SK-MEL-5 (cell line): ENCODE measurements around the gene GALNT18. TPM values are rescaled to one million over a fixed set of nuclear protein-coding genes. Genes with fewer than 3 reads are reported as not detected.

Source experiments
- DNase-seq: peaks from one replicate; pipeline ENCODE4 v3.0.0-alpha.2; 2016; ENCODE audit warnings: low read depth, low spot score
- in situ Hi-C: cut with HindIII; loops from 2 replicates; pipeline ENCODE4 v1.10.0; 2016; ENCODE audit warnings: low sequenced_read_pairs, high pct_unique_total_duplicates, low pct_unique_long_range_greater_than_20kb
- polyA plus RNA-seq, 2 experiments: library from polyadenylated mRNA; depleted of rRNA; stranded (reverse); fragments of >200 nt; gene quantifications; 2 replicates each; pipeline ENCODE4 v1.2.3, GENCODE V29; 2015
- total RNA-seq: library from RNA; depleted of rRNA; stranded (reverse); fragments of >200 nt; shearing (Covaris generic); gene quantifications from 2 replicates; pipeline ENCODE4 v1.2.3, GENCODE V29; 2014; rRNA removed

Gene GALNT18
- 3.4 and 4.1 TPM in 2 replicates for total RNA-seq
- polyA plus RNA-seq (2015; cell fraction: cytosol; rRNA removed): 4.2 and 4.5 TPM in 2 replicates
- 0.45 and 3.4 TPM in 2 replicates for polyA plus RNA-seq (2015; cell fraction: nucleus; rRNA removed)

- in situ Hi-C loops: no loop called here
- DNase-seq: peak; percentile 90
These were observed at the start of gene GALNT18 for GRCh38 chr11:11621573-11622339. Gene GALNT18, minus strand, starts transcription at chr11:11622005.

- DNase-seq: no peak
- in situ Hi-C loops: no loop called here
These were observed 48.8 kb upstream of the GALNT18 start for GRCh38 chr11:11670574-11670973.

DNA sequence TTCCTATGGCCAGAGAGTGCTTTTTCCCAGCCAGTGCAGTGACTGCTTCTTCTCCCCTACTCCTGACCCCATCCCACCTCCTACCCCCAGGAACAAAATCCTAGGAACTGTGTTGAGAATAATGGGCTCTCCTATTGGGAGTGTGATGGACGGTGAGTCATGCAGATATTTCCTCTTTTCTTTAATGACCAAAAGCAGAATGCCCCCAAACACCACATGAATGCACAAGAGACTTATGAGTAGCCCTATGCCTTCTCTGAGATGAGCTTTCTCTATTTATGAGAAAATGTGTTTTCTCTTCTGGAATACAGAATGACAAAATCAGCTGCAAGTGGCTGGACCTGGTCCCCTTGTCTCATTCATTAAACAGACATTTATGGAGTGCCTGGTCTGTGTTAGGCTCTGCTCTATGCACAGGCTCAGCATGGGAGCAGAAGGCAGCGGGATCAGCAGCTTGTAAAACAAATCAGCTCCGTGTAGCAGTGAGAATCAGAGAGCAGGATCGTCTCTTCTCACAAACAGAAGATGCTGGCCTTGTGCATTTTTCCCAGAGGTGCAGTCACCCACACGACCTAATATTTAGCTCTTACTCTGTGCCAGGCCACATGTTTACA, 47.5 kb upstream of the GALNT18 start:
- in situ Hi-C loops: no loop called here
- no peak for DNase-seq

- in situ Hi-C loops: no loop called here
- DNase-seq: no peak
These were observed 47.0 kb upstream of the GALNT18 start for GRCh38 chr11:11668781-11669180.

- no peak for DNase-seq
- in situ Hi-C loops: no loop called here
These were observed 46.5 kb upstream of the GALNT18 start for GRCh38 chr11:11668274-11668673.

DNA sequence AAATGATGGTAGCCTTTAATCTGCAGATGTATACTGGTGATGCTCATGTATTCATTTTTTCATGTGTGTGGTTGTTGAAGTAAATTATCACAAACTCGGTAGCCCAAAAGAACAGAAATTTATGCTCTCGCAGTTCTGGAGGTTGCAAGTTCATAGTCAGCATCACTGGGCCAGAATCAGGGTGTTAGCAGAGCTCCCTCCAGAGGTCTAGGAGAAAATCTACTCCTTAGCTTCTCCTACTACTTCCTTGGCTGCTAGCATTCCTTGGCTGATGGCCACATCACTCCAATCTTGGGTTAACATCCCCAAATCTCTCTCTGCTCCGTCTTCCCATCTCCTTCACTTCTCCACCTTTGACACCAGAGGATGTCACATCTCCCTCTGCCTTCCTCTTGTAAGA, 45.3 kb upstream of the GALNT18 start:
- DNase-seq: peak; percentile 24

GRCh38 chr11:11665407-11665806, 43.6 kb upstream of the GALNT18 start:
- in situ Hi-C loops: no loop called here
- no peak for DNase-seq

More for the DNA sequence above, 45.3 kb upstream of the GALNT18 start:
- in situ Hi-C loops: no loop called here

GRCh38 chr11:11663907-11664306, 42.1 kb upstream of the GALNT18 start:
- in situ Hi-C loops: no loop called here
- no peak for DNase-seq

GRCh38 chr11:11662578-11662977, 40.8 kb upstream of the GALNT18 start:
- in situ Hi-C loops: no loop called here
- no peak for DNase-seq

GRCh38 chr11:11661326-11662040, 39.7 kb upstream of the GALNT18 start:
- in situ Hi-C loops: no loop called here

DNA sequence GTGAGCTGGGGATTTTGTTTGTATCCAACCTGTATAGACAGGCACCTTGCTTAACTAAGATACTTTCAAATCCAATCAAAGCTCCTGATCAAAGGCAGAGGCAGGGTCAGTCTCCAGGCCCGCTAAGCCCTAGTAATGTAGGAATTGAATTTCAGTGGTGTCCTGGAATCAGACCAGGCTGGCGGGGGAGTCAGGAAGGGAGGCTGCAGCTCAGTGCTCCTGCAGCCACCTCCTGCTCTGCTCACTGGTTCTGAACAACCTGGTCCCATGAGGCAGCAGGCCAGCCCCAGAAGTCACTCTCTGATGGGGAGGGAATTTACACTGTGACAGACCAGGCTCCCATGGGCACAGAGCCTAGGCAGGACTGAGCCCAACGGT, 38.5 kb upstream of the GALNT18 start:
- in situ Hi-C loops: no loop called here
- no peak for DNase-seq

More at GRCh38 chr11:11661326-11662040, 39.7 kb upstream of the GALNT18 start:
- no peak for DNase-seq

DNA sequence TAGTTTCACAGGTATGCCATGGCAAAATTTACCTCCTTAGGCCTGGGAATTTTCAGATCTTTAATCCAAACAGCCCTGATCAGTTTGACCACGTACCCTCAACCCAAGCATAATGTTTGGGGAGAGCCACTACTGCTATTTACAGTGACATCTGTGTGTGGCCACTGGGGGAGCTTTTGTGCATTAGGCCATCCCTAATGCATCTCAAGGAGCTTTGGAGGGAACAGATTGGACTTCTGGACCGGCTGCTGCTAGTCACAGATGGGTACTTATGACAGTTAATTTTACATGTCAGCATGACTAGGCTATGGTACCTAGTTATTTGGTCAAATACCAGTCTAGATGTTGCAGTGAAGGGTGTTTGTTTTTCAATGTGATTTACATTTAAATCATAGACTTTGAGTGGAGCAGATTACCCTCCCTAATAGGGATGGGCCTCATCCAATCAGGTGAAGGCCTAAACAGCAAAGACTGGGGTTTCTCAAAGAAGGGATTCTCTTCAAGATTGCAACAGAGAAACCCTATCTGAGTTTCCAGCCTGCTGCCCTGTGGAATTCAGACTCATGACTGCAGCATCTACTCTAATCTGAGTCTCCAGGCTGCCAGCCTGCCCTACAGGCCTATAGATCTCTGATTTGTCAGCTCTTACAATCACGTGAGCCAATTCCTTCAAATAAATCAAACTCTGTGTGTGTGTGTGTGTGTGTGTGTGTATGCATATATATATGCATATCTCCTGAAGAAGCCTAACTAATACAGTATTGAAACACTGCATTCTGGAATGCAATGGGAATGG, 38.0 kb upstream of the GALNT18 start:
- no peak for DNase-seq

GRCh38 chr11:11657218-11657955, 35.6 kb upstream of the GALNT18 start:
- no peak for DNase-seq
- in situ Hi-C loops: no loop called here

More for the DNA sequence above, 38.0 kb upstream of the GALNT18 start:
- in situ Hi-C loops: no loop called here

DNA sequence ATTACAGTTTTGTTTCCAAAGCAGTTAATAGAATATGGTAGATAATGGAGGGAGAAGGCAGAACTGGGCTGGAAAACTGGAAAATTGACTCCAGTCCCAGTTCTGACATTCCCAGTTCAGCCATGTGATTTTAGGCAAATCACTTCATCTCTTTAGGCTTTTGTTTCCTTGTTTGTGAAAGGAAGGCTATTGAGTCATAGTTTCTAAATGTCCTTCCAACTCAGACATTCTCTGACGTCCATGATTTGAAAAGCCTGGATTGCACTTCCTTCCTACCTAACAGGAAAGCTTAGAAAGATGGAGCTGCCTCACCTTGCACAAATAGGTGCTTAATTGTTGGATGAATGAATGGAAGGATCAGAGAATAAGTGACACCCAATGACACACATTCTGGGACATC, 19.8 kb upstream of the GALNT18 start:
- in situ Hi-C loops: no loop called here
- DNase-seq: peak; percentile 30

DNA sequence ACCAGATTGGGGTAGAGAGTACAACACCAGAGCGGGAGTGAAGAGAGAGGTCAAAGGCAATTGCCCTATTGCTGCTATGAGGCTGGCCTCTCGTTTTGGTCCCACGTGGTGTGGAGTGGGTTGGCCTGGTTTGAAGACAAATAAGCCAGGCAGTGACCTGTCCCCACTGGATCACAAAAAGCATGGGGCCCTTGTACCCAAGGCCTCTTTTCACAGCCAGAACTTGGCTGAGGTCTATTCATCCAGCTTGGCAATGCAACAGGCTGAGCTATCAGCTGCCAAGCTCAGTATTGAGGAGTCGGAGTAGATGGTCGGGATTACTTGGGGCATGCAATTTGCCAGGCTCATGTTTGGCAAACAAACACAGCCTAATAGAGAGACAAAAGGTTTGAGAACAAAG, 19.2 kb upstream of the GALNT18 start:
- in situ Hi-C loops: no loop called here
- DNase-seq: no peak

DNA sequence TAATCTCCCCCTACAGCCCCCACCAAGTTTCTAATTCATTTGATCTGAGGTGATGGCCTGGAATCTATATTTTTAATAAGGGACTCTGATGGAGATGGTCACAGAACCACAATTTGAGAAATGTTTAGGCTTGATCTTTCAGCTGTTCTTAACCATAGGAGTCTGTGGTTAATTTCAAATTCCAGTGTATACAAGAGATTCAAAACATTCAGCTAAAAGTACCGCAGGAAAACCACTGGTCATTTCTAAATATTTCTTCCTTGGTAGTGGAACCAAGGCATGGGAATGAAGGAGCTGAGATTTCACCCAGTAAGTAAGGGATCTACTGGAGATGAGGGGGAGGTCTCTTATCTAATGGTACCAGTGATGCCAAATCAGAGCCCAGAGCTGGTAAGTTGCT, 18.3 kb upstream of the GALNT18 start:
- no peak for DNase-seq
- in situ Hi-C loops: no loop called here

- in situ Hi-C loops: no loop called here
- DNase-seq: no peak
These were observed 14.9 kb upstream of the GALNT18 start for GRCh38 chr11:11636671-11637070.
